Pancreas (tissue), 10 donors: Measurements from ENCODE around the gene MED25. TPM values are rescaled to one million over a fixed set of nuclear protein-coding genes. Genes with fewer than 3 reads are reported as not detected.
A peak's percentile ranks its signal among the peaks of the same experiment; 100 is the strongest.

Source experiments
- ATAC-seq, 4 donors: fragments of 200-7000 bp; cut with Tn5 transposase; one replicate each; pipeline versions ENCODE4 v1.8.0 to v1.9.1; 2020; ENCODE audit warnings: mild to moderate bottlenecking in 4 of 4, moderate library complexity in 4 of 4
- DNase-seq, 6 donors: peaks; one replicate each; pipeline ENCODE4 v3.0.0-alpha.2; 2020
- FAIRE-seq: peaks from 2 replicates; lab custom pipeline; 2012; peaks lifted over from hg19 to GRCh38; lab: Jason Lieb, UNC
- H3K27ac ChIP-seq, 4 donors: fragments of 200-600 bp; sonication (generic); 1 replicate in 3 of 4; 2 replicates in 1 of 4; pipeline versions ENCODE4 v1.5.0 to v1.8.0; 2020
- H3K27me3 ChIP-seq, 4 donors: fragments of 200-600 bp; one replicate each; pipeline ENCODE4 v1.8.0; 2021
- H3K36me3 ChIP-seq, 3 donors: fragments of 200-600 bp; sonication (generic) in 1 of 3; one replicate each; pipeline versions ENCODE4 v1.5.0 to v1.8.0; 2020 to 2021
- H3K4me1 ChIP-seq, 3 donors: fragments of 200-600 bp; one replicate each; pipeline ENCODE4 v1.8.0; 2021
- H3K4me3 ChIP-seq, 4 donors: fragments of 200-600 bp; sonication (generic) in 2 of 4; one replicate each; pipeline versions ENCODE4 v1.5.0 to v1.8.0; 2020 to 2021
- H3K9me3 ChIP-seq, 4 donors: fragments of 200-600 bp; one replicate each; pipeline ENCODE4 v1.8.0; 2021
- CTCF ChIP-seq, 4 donors: fragments of 200-600 bp; sonication (generic) in 3 of 4; IDR thresholded peaks; one replicate each; pipeline versions ENCODE4 v1.5.0 to v1.8.0; 2021; ENCODE audit warnings: antibody characterized with exemption in 4 of 4
- WGBS, 2 donors: extraction: QIAGEN DNeasy Blood & Tissue Kit; methylation state at CpG; one replicate each; pipeline ENCODE4 v1.1.7; 2013; 5-methylcytosine and 5-hydroxymethylcytosine counted together
- intact Hi-C, 3 donors: fragments of 100-400 bp; cut with DNase I; formaldehyde crosslinking; loops; one replicate each; pipeline versions ENCODE4 v1.11.1 to v1.14.2; 2022
- polyA plus RNA-seq, 2 donors: library from polyadenylated mRNA; stranded (reverse); fragments of 200-250 nt; gene quantifications; one replicate each; pipeline ENCODE4 v1.2.3, GENCODE V29; 2013
- total RNA-seq, 6 donors: library from RNA; stranded (reverse); fragmentation: NEBNext Ultra II Directional in 4 of 6; extraction: Animal tissue kit (Norgen Biotek cat#: 25700) in 4 of 6; gene quantifications; one replicate each; pipeline versions ENCODE4 v1.2.1 to v1.2.4, GENCODE V29; 2021 to 2023
- donor health status: healthy with polysubstance abuse.
- donor health status: DM: no; HTN: no; CAD: no; lungs with moderate emphysema.
- donor health status: DM: no; HTN: no; CAD: no.
- donor health status: control.
- donor health status: control.
- donor health status: Bipolar disorder and iron deficiency.
- donor health status: DM: yes; HTN: yes; CAD: no.
- donor health status: DM: no; HTN: no; CAD: no.
- donor health status: DM: no; HTN: no; CAD: no.
- donor health status: DM: yes; HTN: yes; CAD: no.

Gene MED25
- total RNA-seq (10 to 100 TPM; 19.4 to 34.9 (median 24.3) TPM), polyA plus RNA-seq (10 to 100 TPM; 56.8 to 60.0 TPM)

GRCh38 chr19:49817964-49818648 is at the start of gene MED25:
MED25 (plus strand) TSS chr19:49818289; CDS start chr19:49818342, 53 bp downstream.
- Histone ChIP-seq H3K4me1 (peaks cover 25 to 30% (median 26%) of the 10 kb centered on the region in 3 donors), H3K27ac (peak within 1 kb of the TSS; percentile 95 to 99 (median 96)), H3K27me3 (no peaks in the 10 kb centered on the region), H3K36me3 (no peaks in the 10 kb centered on the region), H3K9me3 (no peaks in the 10 kb centered on the region), H3K4me3 (peak within 1 kb of the TSS; percentile 55 to 91 (median 63))
- peak in 3 of 4 donors; percentile 25 to 47 (median 29) for TF ChIP-seq CTCF (IDR thresholded peaks at IDR 0.05)
- peak; percentile 80 to 93 (median 90) for DNase-seq
- no peak for FAIRE-seq
- intact Hi-C loops, result no loop called here
- WGBS, 2 donors, result 0 to 1% methylated on average over 37 to 57 of the region's 57 CpGs
- peak; percentile 72 to 83 (median 76) for ATAC-seq

GRCh38 chr19:49770529-49770928 is 47.6 kb upstream of the MED25 start:
- DNase-seq, result no peak
- no peak for TF ChIP-seq CTCF (IDR thresholded peaks at IDR 0.05)
- no peak overlapping the region for H3K4me3 ChIP-seq
- no peaks in the 10 kb centered on the region for H3K36me3 ChIP-seq
- H3K27ac ChIP-seq, result no peak overlapping the region
- ATAC-seq, result no peak
- H3K9me3 ChIP-seq, result no peaks in the 10 kb centered on the region
- 86 to 91% methylated on average over 8 of the region's 8 CpGs for WGBS, 2 donors
- H3K27me3 ChIP-seq, result no peaks in the 10 kb centered on the region
- FAIRE-seq, result no peak
- intact Hi-C loops, result no loop called here
- H3K4me1 ChIP-seq, result peaks cover 0 to 16% (median 0%) of the 10 kb centered on the region in 3 donors

- WGBS, 2 donors, result 89 to 96% methylated on average over 10 to 13 of the region's 13 CpGs
- no peak for TF ChIP-seq CTCF (IDR thresholded peaks at IDR 0.05)
- no peak for ATAC-seq
- Histone ChIP-seq H3K27me3 (no peaks in the 10 kb centered on the region), H3K4me3 (no peak overlapping the region), H3K27ac (no peak overlapping the region), H3K36me3 (no peaks in the 10 kb centered on the region), H3K4me1 (peaks cover 0 to 12% (median 0%) of the 10 kb centered on the region in 3 donors), H3K9me3 (no peaks in the 10 kb centered on the region)
- FAIRE-seq, result no peak
- intact Hi-C loops, result no loop called here
- DNase-seq, result no peak
Observed at GRCh38 chr19:49771674-49772139, 46.4 kb upstream of the MED25 start.

- TF ChIP-seq CTCF (IDR thresholded peaks at IDR 0.05), result no peak
- FAIRE-seq (no peak), DNase-seq (no peak), ATAC-seq (no peak)
- no peaks in the 10 kb centered on the region for H3K9me3 ChIP-seq
- intact Hi-C loops, result no loop called here
- no peaks in the 10 kb centered on the region for H3K27me3 ChIP-seq
- peaks cover 0 to 6% (median 0%) of the 10 kb centered on the region in 3 donors for H3K4me1 ChIP-seq
- H3K36me3 ChIP-seq, result no peaks in the 10 kb centered on the region
- H3K27ac ChIP-seq, result no peak overlapping the region
- 90 to 91% methylated on average over 10 of the region's 10 CpGs for WGBS, 2 donors
- H3K4me3 ChIP-seq, result no peak overlapping the region
Observed at GRCh38 chr19:49772850-49773432, 45.1 kb upstream of the MED25 start.
